GM11168 (cell line): ENCODE data around the gene ZNF860.

Experiments
- in situ Hi-C: fragments of 300-500 bp; cut with MboI; formaldehyde crosslinking; loops from one replicate; pipeline ENCODE4 v1.12.0; 2022; ENCODE audit warnings: low sequenced_read_pairs; ENCODE audit not compliant: unreplicated experiment

Gene ZNF860

GRCh38 chr3:31981206-31982181, at the start of gene ZNF860, which contains the start of gene OSBPL10:
Gene ZNF860 (plus strand): TSS chr3:31981750. CDS start chr3:31989080, 7,330 bp downstream.
Gene OSBPL10 (minus strand): TSS chr3:31981262. CDS start chr3:31981179, 83 bp downstream.
- in situ Hi-C loops, result no loop called here

- in situ Hi-C loops, result no loop called here
Measured at GRCh38 chr3:31932990-31933389, 48.6 kb upstream of the ZNF860 start.

GRCh38 chr3:31934018-31934417, 47.5 kb upstream of the ZNF860 start:
- in situ Hi-C loops, result no loop called here

DNA sequence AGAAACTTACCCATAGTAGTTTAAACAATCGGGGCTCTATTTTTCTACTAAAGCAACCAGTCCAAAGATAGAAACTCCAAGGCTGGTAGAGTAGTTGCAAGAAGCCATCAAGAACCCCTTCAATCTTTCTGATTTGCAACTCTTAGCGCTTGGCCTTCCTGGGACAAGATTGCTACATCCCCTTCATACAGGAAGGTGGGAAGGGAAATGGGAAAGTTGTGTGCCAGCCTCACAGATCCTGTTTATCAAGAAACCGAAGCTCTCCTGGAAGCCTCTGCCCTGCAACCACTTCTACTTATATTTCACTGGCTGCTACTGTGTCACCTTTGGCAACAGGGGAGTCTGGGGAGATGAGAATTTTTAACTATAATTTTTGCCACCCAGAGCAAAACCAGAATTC, 46.7 kb upstream of the ZNF860 start:
- in situ Hi-C loops, result no loop called here

- in situ Hi-C loops, result no loop called here
Measured at GRCh38 chr3:31936420-31937060, 45.0 kb upstream of the ZNF860 start.

GRCh38 chr3:31937225-31937624, 44.3 kb upstream of the ZNF860 start:
- in situ Hi-C loops, result no loop called here

DNA sequence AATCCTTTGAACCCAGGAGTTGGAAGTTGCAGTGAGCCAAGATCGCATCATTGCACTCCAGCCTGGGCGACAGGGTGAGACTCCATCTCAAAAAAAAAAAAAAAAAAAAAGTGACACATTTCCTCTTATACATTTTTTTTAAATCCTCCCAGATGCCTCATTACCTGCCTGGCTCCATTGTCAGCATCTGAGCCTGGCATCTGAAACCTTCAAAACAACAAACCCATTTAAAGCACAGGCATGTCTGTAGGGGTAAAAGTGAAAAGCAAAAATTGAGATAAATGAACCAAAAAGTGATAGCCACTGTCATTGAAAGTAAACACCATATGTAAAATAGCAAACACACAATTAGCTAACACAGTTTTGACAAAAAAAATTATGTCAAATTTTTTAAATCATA, 39.1 kb upstream of the ZNF860 start:
- in situ Hi-C loops, result no loop called here

DNA sequence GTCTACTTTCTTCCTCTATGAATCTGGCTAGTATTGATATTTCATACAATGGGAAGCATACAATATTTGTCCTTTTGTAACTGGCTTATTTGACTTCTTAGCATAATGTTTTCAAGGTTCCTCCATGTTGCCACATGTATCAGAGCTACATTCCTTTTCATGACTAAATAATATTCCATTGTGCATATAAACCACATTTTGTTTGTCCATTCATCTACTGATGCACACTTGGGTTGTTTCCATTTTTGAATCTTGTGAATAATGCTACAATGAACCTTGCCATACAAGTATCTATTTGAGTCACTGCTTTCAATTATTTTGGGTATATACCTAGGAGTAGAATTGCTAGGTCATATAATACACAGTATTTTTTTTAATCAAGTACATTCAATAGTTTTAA, 38.5 kb upstream of the ZNF860 start:
- in situ Hi-C loops, result no loop called here

DNA sequence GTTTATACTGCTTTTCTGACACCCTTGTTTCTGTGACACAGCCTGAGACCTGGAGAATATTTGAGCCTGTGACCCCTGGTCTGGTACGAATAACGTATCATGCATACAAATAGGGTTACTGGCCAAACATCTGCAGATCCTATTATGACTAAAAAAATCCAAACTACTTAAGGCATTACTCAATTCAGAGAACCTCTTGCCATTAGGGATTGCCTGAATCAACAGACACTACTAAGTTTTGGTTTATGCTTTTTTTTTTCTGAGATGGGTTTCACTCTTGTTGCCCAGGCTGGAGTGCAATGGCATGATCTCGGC, 35.9 kb upstream of the ZNF860 start:
- in situ Hi-C loops, result no loop called here

GRCh38 chr3:31946484-31947081, 35.0 kb upstream of the ZNF860 start:
- in situ Hi-C loops, result no loop called here

GRCh38 chr3:31947162-31947561, 34.4 kb upstream of the ZNF860 start:
- in situ Hi-C loops, result no loop called here

DNA sequence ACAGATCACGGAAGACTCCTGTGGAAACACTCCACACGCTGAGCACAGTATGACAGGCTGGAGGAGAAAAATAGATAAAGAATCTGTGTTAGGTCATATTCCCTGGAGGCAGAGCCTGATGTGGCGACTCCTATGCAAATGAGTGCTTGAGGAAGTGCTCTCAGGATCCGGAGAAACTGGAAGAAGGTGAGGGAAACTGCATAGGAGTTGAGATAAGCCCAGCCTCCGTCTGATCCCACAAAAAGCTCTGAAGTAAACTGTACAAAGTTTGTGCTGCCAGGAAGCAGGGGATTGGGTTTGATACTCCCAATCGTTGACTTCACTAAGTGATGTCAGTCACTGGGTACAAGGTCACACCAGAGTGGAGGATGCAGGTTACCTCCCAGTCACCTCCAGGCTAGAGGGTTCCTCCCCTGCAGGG, 33.9 kb upstream of the ZNF860 start:
- in situ Hi-C loops, result no loop called here

DNA sequence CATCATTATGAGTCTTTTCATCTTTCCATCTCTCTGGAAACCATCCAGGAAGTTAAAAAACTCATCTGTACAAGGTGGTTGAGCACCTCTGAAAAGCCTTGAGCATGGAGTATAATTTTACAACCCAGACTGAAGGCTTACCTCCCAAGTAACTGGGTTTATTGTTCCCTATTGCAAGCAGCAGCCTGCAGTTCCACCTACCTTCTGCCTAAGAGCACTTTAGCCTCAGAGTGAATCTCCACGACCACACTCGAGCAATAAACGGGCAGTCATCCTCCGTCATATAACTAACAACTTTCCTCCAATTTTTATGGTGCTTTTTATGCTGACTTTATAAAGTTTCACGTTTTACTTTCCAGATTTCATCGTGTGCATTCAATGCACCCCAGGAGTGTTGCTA, 33.3 kb upstream of the ZNF860 start:
- in situ Hi-C loops, result no loop called here

GRCh38 chr3:31952205-31952604, 29.3 kb upstream of the ZNF860 start:
- in situ Hi-C loops, result no loop called here

- in situ Hi-C loops, result no loop called here
Measured at GRCh38 chr3:31953091-31953490, 28.5 kb upstream of the ZNF860 start.

DNA sequence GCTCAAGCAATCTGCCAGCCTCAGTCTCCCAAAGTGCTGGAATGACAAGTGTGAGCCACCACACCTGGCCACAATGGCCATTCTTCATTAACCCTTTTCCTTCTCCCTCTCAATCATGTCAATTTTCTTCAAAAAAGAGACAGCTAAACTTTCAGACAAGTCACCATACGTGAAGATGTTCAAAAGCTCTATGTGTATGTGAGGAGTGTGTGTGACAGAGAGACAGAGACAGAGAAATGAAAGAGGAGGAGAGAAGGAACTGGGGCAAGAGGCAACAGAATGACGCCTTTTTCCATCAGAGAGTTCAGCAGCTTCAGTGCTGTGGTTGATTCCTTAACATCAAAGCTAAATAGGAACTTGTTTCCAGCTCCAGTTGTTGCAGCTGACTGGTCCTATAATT, 27.9 kb upstream of the ZNF860 start:
- in situ Hi-C loops, result no loop called here

GRCh38 chr3:31955581-31955980, 26.0 kb upstream of the ZNF860 start:
- in situ Hi-C loops, result no loop called here

GRCh38 chr3:31957106-31957505, 24.4 kb upstream of the ZNF860 start:
- in situ Hi-C loops, result no loop called here

- in situ Hi-C loops, result no loop called here
Measured at GRCh38 chr3:31958701-31959152, 22.8 kb upstream of the ZNF860 start.

DNA sequence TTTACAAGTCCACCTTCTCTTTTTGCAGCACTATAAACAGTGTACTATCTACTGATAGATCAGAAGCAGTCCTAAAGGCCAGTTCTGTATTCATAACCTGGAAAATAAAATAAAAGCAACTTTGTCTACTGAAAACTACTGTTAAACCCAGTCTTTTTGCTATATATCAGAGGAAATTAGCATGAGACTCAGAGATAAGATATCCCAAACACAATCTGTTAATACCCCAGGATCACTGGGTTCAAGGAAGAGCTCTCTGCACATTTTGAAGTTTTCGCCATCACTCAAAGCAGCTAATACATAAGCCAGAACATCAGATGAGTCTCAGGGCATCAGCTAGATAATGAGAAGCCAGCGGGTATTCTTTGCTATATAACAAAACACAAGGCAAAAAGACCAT, 22.3 kb upstream of the ZNF860 start:
- in situ Hi-C loops, result no loop called here
